H9 (cell line): Measurements from ENCODE around the gene MOXD1. TPM values are rescaled to one million over a fixed set of nuclear protein-coding genes. Genes with fewer than 3 reads are reported as not detected.

Experiments
- DNase-seq: peaks from one replicate; pipeline ENCODE4 v3.0.0-alpha.2; 2017
- H2AFZ ChIP-seq: one replicate; pipeline ENCODE4 v1.6.1; 2013; ENCODE audit warnings: mild to moderate bottlenecking, low read length, control low read depth, moderate library complexity
- H2AK5ac ChIP-seq: 2 replicates; pipeline ENCODE4 v1.6.1; 2013; ENCODE audit warnings: low read length, control low read depth, mixed read lengths; ENCODE audit not compliant: insufficient read length
- H2BK120ac ChIP-seq: one replicate; pipeline ENCODE4 v1.6.1; 2013; ENCODE audit warnings: low read depth, mild to moderate bottlenecking, low read length, control low read depth, inconsistent platforms; ENCODE audit not compliant: poor library complexity, severe bottlenecking
- H2BK12ac ChIP-seq: 2 replicates; pipeline ENCODE4 v1.6.1; 2013; ENCODE audit warnings: low read length, control low read depth, mixed read lengths, low read depth; ENCODE audit not compliant: insufficient read length
- H2BK15ac ChIP-seq: 2 replicates; pipeline ENCODE4 v1.6.1; 2013; ENCODE audit warnings: low read depth, low read length, control low read depth
- H2BK20ac ChIP-seq: one replicate; pipeline ENCODE4 v1.6.1; 2013; ENCODE audit warnings: low read depth, mild to moderate bottlenecking, low read length, control low read depth, inconsistent platforms; ENCODE audit not compliant: poor library complexity, severe bottlenecking
- H2BK5ac ChIP-seq: 2 replicates; pipeline ENCODE4 v1.6.1; 2013; ENCODE audit warnings: low read length, control low read depth, mixed read lengths; ENCODE audit not compliant: insufficient read length
- H3K14ac ChIP-seq: 2 replicates; pipeline ENCODE4 v1.6.1; 2013; ENCODE audit warnings: low read length, control low read depth; ENCODE audit not compliant: insufficient read depth
- H3K18ac ChIP-seq: 2 replicates; pipeline ENCODE4 v1.6.1; 2013; ENCODE audit warnings: low read depth, mild to moderate bottlenecking, mixed read lengths, low read length, control low read depth; ENCODE audit not compliant: insufficient read length
- H3K23ac ChIP-seq: 2 replicates; pipeline ENCODE4 v1.6.1; 2013; ENCODE audit warnings: low read length, control low read depth, mixed read lengths, low read depth; ENCODE audit not compliant: insufficient read length
- H3K23me2 ChIP-seq: 2 replicates; pipeline ENCODE4 v1.6.1; 2013; ENCODE audit warnings: low read depth, mild to moderate bottlenecking, mixed read lengths, low read length, control low read depth; ENCODE audit not compliant: insufficient read length, poor library complexity, severe bottlenecking
- H3K27ac ChIP-seq: 2 replicates; pipeline ENCODE4 v1.5.1; 2013; ENCODE audit warnings: low read length, control low read depth, mixed read lengths, low read depth; ENCODE audit not compliant: insufficient read length
- H3K27me3 ChIP-seq: 2 replicates; pipeline ENCODE4 v1.6.1; 2013; ENCODE audit warnings: low read length, control low read depth, inconsistent platforms; ENCODE audit not compliant: insufficient read depth
- H3K4ac ChIP-seq: 2 replicates; pipeline ENCODE4 v1.6.1; 2013; ENCODE audit warnings: low read depth, mild to moderate bottlenecking, control low read depth, inconsistent platforms, low read length, moderate library complexity
- H3K4me1 ChIP-seq: 2 replicates; pipeline ENCODE4 v1.6.1; 2013; ENCODE audit warnings: low read length, control low read depth, inconsistent platforms; ENCODE audit not compliant: insufficient read depth
- H3K4me2 ChIP-seq: 2 replicates; pipeline ENCODE4 v1.6.1; 2013; ENCODE audit warnings: low read length, control low read depth, mixed read lengths; ENCODE audit not compliant: insufficient read length, insufficient read depth
- H3K56ac ChIP-seq: 2 replicates; pipeline ENCODE4 v1.6.1; 2013; ENCODE audit warnings: low read depth, mild to moderate bottlenecking, mixed read lengths, low read length, control low read depth; ENCODE audit not compliant: insufficient read length
- H3K79me1 ChIP-seq: 2 replicates; pipeline ENCODE4 v1.6.1; 2013; ENCODE audit warnings: low read depth, mild to moderate bottlenecking, moderate library complexity, low read length, control low read depth, inconsistent platforms; ENCODE audit not compliant: insufficient read depth, poor library complexity, severe bottlenecking
- H3K79me2 ChIP-seq: 2 replicates; pipeline ENCODE4 v1.6.1; 2013; ENCODE audit warnings: low read length, control low read depth, inconsistent platforms; ENCODE audit not compliant: insufficient read depth
- H3K9ac ChIP-seq: 2 replicates; pipeline ENCODE4 v1.6.1; 2013; ENCODE audit warnings: low read length, control low read depth, mixed read lengths; ENCODE audit not compliant: insufficient read length; ENCODE audit errors: extremely low read depth
- H3K9me3 ChIP-seq: one replicate; pipeline ENCODE4 v1.6.1; 2013; ENCODE audit warnings: low read depth, low read length, inconsistent platforms; ENCODE audit not compliant: control insufficient read depth
- H3T11ph ChIP-seq: one replicate; pipeline ENCODE4 v1.6.1; 2013; ENCODE audit warnings: mild to moderate bottlenecking, low read length, control low read depth, inconsistent platforms
- H4K20me1 ChIP-seq: one replicate; pipeline ENCODE4 v1.6.1; 2013; ENCODE audit not compliant: control insufficient read depth, insufficient read length, insufficient read depth
- H4K5ac ChIP-seq: 2 replicates; pipeline ENCODE4 v1.6.1; 2013; ENCODE audit warnings: low read depth, mild to moderate bottlenecking, mixed read lengths, low read length, control low read depth; ENCODE audit not compliant: insufficient read length
- H4K8ac ChIP-seq: replicated peaks from 2 replicates; pipeline ENCODE4 v1.6.1; 2013; ENCODE audit warnings: low read length, control low read depth, mixed read lengths, low read depth; ENCODE audit not compliant: insufficient read length
- H4K91ac ChIP-seq: 2 replicates; pipeline ENCODE4 v1.6.1; 2013; ENCODE audit warnings: low read depth, mild to moderate bottlenecking, moderate library complexity, mixed read lengths, low read length, control low read depth; ENCODE audit not compliant: insufficient read length
- H3K27ac Mint-ChIP-seq, 3 experiments: 2 replicates in 2 of 3; 3 replicates in 1 of 3; pipeline ENCODE4 v1.8.0; 2020 to 2021; ENCODE audit warnings: mixed read lengths in 3 of 3, mild to moderate bottlenecking in 1 of 3, moderate library complexity in 1 of 3
- H3K27me3 Mint-ChIP-seq: 2 replicates; pipeline ENCODE4 v1.8.0; 2021; ENCODE audit warnings: low read depth, mild to moderate bottlenecking, moderate library complexity, mixed read lengths
- H3K36me3 Mint-ChIP-seq, 3 experiments: 2 replicates in 2 of 3; 3 replicates in 1 of 3; pipeline ENCODE4 v1.8.0; 2020 to 2021; ENCODE audit warnings: low read depth in 3 of 3, mixed read lengths in 3 of 3; ENCODE audit not compliant: insufficient read depth in 1 of 3
- H3K4me1 Mint-ChIP-seq, 2 experiments: 2 replicates each; pipeline ENCODE4 v1.8.0; 2020; ENCODE audit warnings: mixed read lengths in 2 of 2
- H3K4me3 Mint-ChIP-seq, 2 experiments: 2 replicates in 1 of 2; 3 replicates in 1 of 2; pipeline ENCODE4 v1.8.0; 2020 to 2021; ENCODE audit warnings: mild to moderate bottlenecking in 2 of 2, mixed read lengths in 2 of 2, moderate library complexity in 1 of 2
- H3K9me3 Mint-ChIP-seq, 2 experiments: 2 replicates in 1 of 2; 3 replicates in 1 of 2; pipeline ENCODE4 v1.8.0; 2020; ENCODE audit warnings: mild to moderate bottlenecking in 2 of 2, mixed read lengths in 2 of 2, moderate library complexity in 1 of 2
- WGBS: extraction: QIAGEN DNeasy Blood & Tissue Kit; methylation state at CpG from one replicate; pipeline ENCODE4 v1.1.7; 2013; ENCODE audit warnings: missing lambda C conversion rate, low lambda C conversion rate, mixed read lengths; ENCODE audit not compliant: insufficient read length; ENCODE audit errors: extremely low coverage; 5-methylcytosine and 5-hydroxymethylcytosine counted together
- total RNA-seq: library from RNA; stranded (reverse); gene quantifications from 2 replicates; pipeline ENCODE4 v1.2.1, GENCODE V29; 2021
- TF ChIP-seq, protein P1 (sequence below): fragments of 200-600 bp; sonication (generic); conservative IDR thresholded peaks from 3 replicates; pipeline ENCODE4 v1.8.0; 2021; ENCODE audit warnings: antibody characterized with exemption, mild to moderate bottlenecking

MOXD1 gene
- total RNA-seq, 1 experiment from 2014 or later = 2.3 TPM

- Histone ChIP-seq H3K23ac (no peak overlapping the region), H2AFZ (no peak overlapping the region), H3K9me3 (no peaks in the 10 kb centered on the region), H3K18ac (no peak overlapping the region), H3K4me2 (no peak overlapping the region), H2BK120ac (no peak overlapping the region), H2BK15ac (no peak overlapping the region), H2BK20ac (no peak overlapping the region), H4K5ac (no peak overlapping the region), H2BK12ac (no peak overlapping the region), H3K4ac (no peak overlapping the region), H3K4me1 (no peaks in the 10 kb centered on the region; the same call in 1 of the 2 replicates), H2BK5ac (no peak overlapping the region), H4K91ac (no peak overlapping the region), H4K20me1 (no peaks in the 10 kb centered on the region), H3K27me3 (no peaks in the 10 kb centered on the region), H2AK5ac (no peak overlapping the region), H4K8ac (no peak overlapping the region), H3K79me2 (no peaks in the 10 kb centered on the region), H3T11ph (no peak overlapping the region), H3K27ac (no peak overlapping the region), H3K9ac (no peak overlapping the region), H3K56ac (no peak overlapping the region), H3K14ac (no peak overlapping the region), H3K79me1 (no peaks in the 10 kb centered on the region), H3K23me2 (no peaks in the 10 kb centered on the region)
- WGBS = no CpG with 5 or more reads among the region's 5 CpGs
- Mint-ChIP-seq H3K36me3 (peaks cover 2 to 9% (median 2%) of the 10 kb centered on the region in 3 experiments; a peak in 6 of 7 replicates), H3K4me3 (no peak overlapping the region), H3K9me3 (peaks cover 10 to 17% of the 10 kb centered on the region in 2 experiments), H3K27ac (no peak overlapping the region), H3K27me3 (no peaks in the 10 kb centered on the region), H3K4me1 (peaks cover 14 to 18% of the 10 kb centered on the region in 2 experiments)
- TF ChIP-seq, protein P1, sequence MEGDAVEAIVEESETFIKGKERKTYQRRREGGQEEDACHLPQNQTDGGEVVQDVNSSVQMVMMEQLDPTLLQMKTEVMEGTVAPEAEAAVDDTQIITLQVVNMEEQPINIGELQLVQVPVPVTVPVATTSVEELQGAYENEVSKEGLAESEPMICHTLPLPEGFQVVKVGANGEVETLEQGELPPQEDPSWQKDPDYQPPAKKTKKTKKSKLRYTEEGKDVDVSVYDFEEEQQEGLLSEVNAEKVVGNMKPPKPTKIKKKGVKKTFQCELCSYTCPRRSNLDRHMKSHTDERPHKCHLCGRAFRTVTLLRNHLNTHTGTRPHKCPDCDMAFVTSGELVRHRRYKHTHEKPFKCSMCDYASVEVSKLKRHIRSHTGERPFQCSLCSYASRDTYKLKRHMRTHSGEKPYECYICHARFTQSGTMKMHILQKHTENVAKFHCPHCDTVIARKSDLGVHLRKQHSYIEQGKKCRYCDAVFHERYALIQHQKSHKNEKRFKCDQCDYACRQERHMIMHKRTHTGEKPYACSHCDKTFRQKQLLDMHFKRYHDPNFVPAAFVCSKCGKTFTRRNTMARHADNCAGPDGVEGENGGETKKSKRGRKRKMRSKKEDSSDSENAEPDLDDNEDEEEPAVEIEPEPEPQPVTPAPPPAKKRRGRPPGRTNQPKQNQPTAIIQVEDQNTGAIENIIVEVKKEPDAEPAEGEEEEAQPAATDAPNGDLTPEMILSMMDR = no peak
- DNase-seq = no peak
Observed at GRCh38 chr6:132446855-132447241, 45.6 kb upstream of the MOXD1 start.
